Kidney (tissue), 14 donors: ENCODE measurements around the gene TPK1. TPM values are rescaled to one million over a fixed set of nuclear protein-coding genes. Genes with fewer than 3 reads are reported as not detected.

ENCODE experiments used
- DNase-seq, 5 donors: peaks; one replicate each; pipeline ENCODE4 v3.0.0-alpha.2; 2013 to 2020
- FAIRE-seq: peaks from 2 replicates; lab custom pipeline; 2012; peaks lifted over from hg19 to GRCh38; lab: Jason Lieb, UNC
- H3K27ac ChIP-seq, 2 donors: one replicate each; pipeline ENCODE4 v1.7.0; 2013; ENCODE audit warnings: low read depth in 2 of 2, low read length in 2 of 2, inconsistent platforms in 1 of 2
- H3K27me3 ChIP-seq: one replicate; pipeline ENCODE4 v1.7.1; 2013; ENCODE audit warnings: low read length, inconsistent platforms; ENCODE audit not compliant: control insufficient read depth, insufficient read depth
- H3K36me3 ChIP-seq, 3 donors: one replicate each; pipeline versions ENCODE4 v1.7.0 to v1.7.1; 2013; ENCODE audit warnings: low read length in 3 of 3, control low read depth in 1 of 3, inconsistent platforms in 1 of 3; ENCODE audit not compliant: insufficient read depth in 3 of 3, control insufficient read depth in 2 of 3
- H3K4me1 ChIP-seq, 3 donors: one replicate each; pipeline versions ENCODE4 v1.7.0 to v1.7.1; 2013; ENCODE audit warnings: low read length in 3 of 3, inconsistent platforms in 1 of 3, low read depth in 1 of 3; ENCODE audit not compliant: control insufficient read depth in 2 of 3, insufficient read depth in 2 of 3
- H3K4me3 ChIP-seq, 3 donors: one replicate each; pipeline versions ENCODE4 v1.7.0 to v1.8.1; 2013; ENCODE audit warnings: low read length in 3 of 3, control low read depth in 1 of 3, inconsistent platforms in 1 of 3
- H3K9ac ChIP-seq, 3 donors: one replicate each; pipeline versions ENCODE4 v1.7.0 to v1.7.1; 2013; ENCODE audit warnings: low read length in 3 of 3, control low read depth in 1 of 3, inconsistent platforms in 1 of 3
- H3K9me3 ChIP-seq, 3 donors: one replicate each; pipeline versions ENCODE4 v1.7.0 to v1.7.1; 2013; ENCODE audit warnings: low read length in 3 of 3, control low read depth in 1 of 3, inconsistent platforms in 1 of 3; ENCODE audit not compliant: control insufficient read depth in 2 of 3, insufficient read depth in 1 of 3
- CTCF ChIP-seq: IDR thresholded peaks from 3 replicates; pipeline ENCODE4 v1.5.1; 2012; ENCODE audit warnings: mild to moderate bottlenecking, moderate library complexity, borderline replicate concordance; ENCODE audit not compliant: insufficient read depth; ENCODE audit errors: extremely low read depth
- intact Hi-C: fragments of 100-400 bp; cut with DNase I; formaldehyde crosslinking; loops from one replicate; pipeline ENCODE4 v1.11.1; 2022
- polyA plus RNA-seq: library from polyadenylated mRNA; stranded (reverse); fragments of 350-450 nt; fragmentation: Illumina TruSeq; extraction: RNeasy Lipid Tissue Mini Kit (QIAGEN cat#74804); gene quantifications from one replicate; pipeline ENCODE4 v1.2.3, GENCODE V29; 2014; ENCODE audit warnings: low read depth, low replicate concordance; ENCODE audit not compliant: insufficient read depth
- total RNA-seq: library from RNA; stranded (reverse); fragmentation: NEBNext Ultra II Directional; extraction: Animal tissue kit (Norgen Biotek cat#: 25700); gene quantifications from one replicate; pipeline ENCODE4 v1.2.1, GENCODE V29; 2021
- donor health status: control.
- donor health status: control.
- donor health status: control.
- donor health status: control.
- donor health status: control.
- donor health status: DM: yes; HTN: yes; CAD: no.
- donor health status: Normal renal cell carcinoma (clear cell type).

TPK1 gene
- total and polyA plus RNA-seq, 2 donors from 2014 or later = 5.3 to 15.5 TPM

- Histone ChIP-seq H3K36me3 (no peaks in the 10 kb centered on the region), H3K27ac (no peak overlapping the region), H3K9ac (no peak overlapping the region), H3K9me3 (no peaks in the 10 kb centered on the region), H3K27me3 (no peaks in the 10 kb centered on the region), H3K4me3 (no peak overlapping the region), H3K4me1 (no peaks in the 10 kb centered on the region)
- FAIRE-seq (no peak), DNase-seq (no peak)
- no peak for TF ChIP-seq CTCF
- intact Hi-C loops = no loop called here
These were observed 194.3 kb downstream of the TPK1 start for GRCh38 chr7:144641389-144642044.

DNA sequence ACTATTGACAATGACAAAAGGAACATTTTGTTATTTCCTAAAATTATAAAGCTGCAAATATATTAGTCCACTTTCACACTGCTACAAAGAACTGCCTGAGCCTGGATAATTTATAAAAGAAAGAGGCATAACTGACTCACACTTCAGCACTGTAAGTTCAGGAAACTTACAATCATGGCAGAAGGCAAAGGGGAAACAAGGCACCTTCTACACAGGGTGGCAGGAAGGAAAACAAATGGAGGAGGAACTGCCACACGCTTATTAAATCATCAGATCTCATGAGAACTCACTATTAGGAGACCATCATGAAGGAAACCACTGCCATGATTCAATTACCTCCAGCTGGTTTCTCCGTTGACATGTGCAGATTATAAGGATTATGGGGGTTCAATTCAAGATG, 203.1 kb downstream of the TPK1 start:
- H3K4me1 ChIP-seq = no peaks in the 10 kb centered on the region
- DNase-seq (no peak), FAIRE-seq (no peak)
- no peaks in the 10 kb centered on the region for H3K36me3 ChIP-seq
- intact Hi-C loops = no loop called here
- no peak overlapping the region for H3K9ac ChIP-seq
- no peak for TF ChIP-seq CTCF
- no peaks in the 10 kb centered on the region for H3K27me3 ChIP-seq
- no peak overlapping the region for H3K27ac ChIP-seq
- peaks cover 0 to 2% (median 0%) of the 10 kb centered on the region in 3 donors for H3K9me3 ChIP-seq
- H3K4me3 ChIP-seq = no peak overlapping the region

DNA sequence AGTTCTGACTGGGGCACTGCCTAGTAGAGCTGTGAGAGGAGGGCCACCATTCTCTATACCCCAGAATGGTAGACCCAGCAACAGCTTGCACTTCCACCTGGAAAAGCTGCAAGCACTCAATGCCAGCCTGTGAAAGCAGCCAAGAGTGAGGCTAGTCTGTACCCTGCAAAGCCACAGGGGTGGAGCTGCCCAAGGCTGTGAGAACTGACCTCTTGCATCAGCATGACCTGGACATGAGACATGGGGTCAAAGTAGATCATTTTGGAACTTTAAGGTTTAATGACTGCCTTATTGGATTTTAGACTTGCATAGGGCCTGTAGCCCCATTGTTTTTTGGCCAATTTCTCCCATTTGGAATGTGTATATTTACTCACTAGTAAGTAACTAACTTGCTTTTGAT, 206.3 kb downstream of the TPK1 start:
- no peak for FAIRE-seq

More for the DNA sequence above, 206.3 kb downstream of the TPK1 start:
- Histone ChIP-seq H3K27me3 (no peaks in the 10 kb centered on the region), H3K4me1 (no peaks in the 10 kb centered on the region), H3K36me3 (no peaks in the 10 kb centered on the region), H3K9ac (no peak overlapping the region), H3K4me3 (no peak overlapping the region), H3K27ac (no peak overlapping the region), H3K9me3 (peaks cover 0 to 2% (median 0%) of the 10 kb centered on the region in 3 donors)
- DNase-seq = no peak
- TF ChIP-seq CTCF = no peak
- intact Hi-C loops = no loop called here
